ENCODE results near the gene EEF1AKMT3.

GRCh38 chr12:57813971-57814772, 41.8 kb downstream of the EEF1AKMT3 start:
- no peak for TF ChIP-seq CEBPB (IDR thresholded peaks at IDR 0.05; ENCODE audit: low read depth)
- no peak for TF ChIP-seq POLR2AphosphoS5 (IDR thresholded peaks at IDR 0.05; ENCODE audit: low read depth, low read length)

Data from HCT116 (cell line).